ENCODE measurements around the gene MLF2. TPM values are rescaled to one million over a fixed set of nuclear protein-coding genes. Genes with fewer than 3 reads are reported as not detected.
A peak's percentile ranks its signal among the peaks of the same experiment; 100 is the strongest.

The MLF2 gene
- total and polyA plus RNA-seq, 2 of the 13 experiments (the other 11 are each of a cell fraction or from before 2014, with no cell fraction given) = 88.1 to 167 TPM

- TF ChIP-seq PAF1 (CRISPR knock-in tag; IDR thresholded peaks at IDR 0.05) = no peak
- peak; percentile 86 for TF ChIP-seq BORCS8-MEF2B (CRISPR knock-in tag; IDR thresholded peaks at IDR 0.05)
- no peak for TF ChIP-seq SOX6 (IDR thresholded peaks at IDR 0.05)
- TF ChIP-seq SOX6 (CRISPR knock-in tag; IDR thresholded peaks at IDR 0.05) = peak; percentile 82
- TF ChIP-seq TCF7L2 (IDR thresholded peaks at IDR 0.05; ENCODE audit: low read depth, low read length) = no peak
- TF ChIP-seq PITX1 (CRISPR knock-in tag; IDR thresholded peaks at IDR 0.05) = no peak
- peak; percentile 72 for TF ChIP-seq HCFC1 (IDR thresholded peaks at IDR 0.05; ENCODE audit: low read depth, low read length)
- no peak for TF ChIP-seq PHB2 (IDR thresholded peaks at IDR 0.05; ENCODE audit: partially characterized antibody)
- TF ChIP-seq FIP1L1 (IDR thresholded peaks at IDR 0.05; ENCODE audit: borderline replicate concordance, insufficient read depth, low read depth, low read length) = peak; percentile 73; the same call in 1 of the 2 replicates
- TF ChIP-seq KDM5B (CRISPR knock-in tag; IDR thresholded peaks at IDR 0.05; ENCODE audit: borderline replicate concordance) = peak; percentile 98
- TF ChIP-seq ZNF441 (CRISPR knock-in tag; IDR thresholded peaks at IDR 0.05; ENCODE audit: borderline replicate concordance) = peak; percentile 62; the same call in 1 of the 2 replicates
- TF ChIP-seq ZKSCAN8 (CRISPR knock-in tag; IDR thresholded peaks at IDR 0.05; ENCODE audit: borderline replicate concordance) = 0 out of 2 replicates have a peak, but pooled peaks have one; percentile 8
- TF ChIP-seq ZNF264 (CRISPR knock-in tag; IDR thresholded peaks at IDR 0.05) = no peak
- no peak for TF ChIP-seq TRIM22 (IDR thresholded peaks at IDR 0.05)
- TF ChIP-seq ZNF282 (IDR thresholded peaks at IDR 0.05; ENCODE audit: partially characterized antibody) = no peak
- no peak for TF ChIP-seq PLRG1 (conservative IDR thresholded peaks at IDR 0.05)
- TF ChIP-seq SRF (IDR thresholded peaks at IDR 0.05; ENCODE audit: low read depth, low read length) = 0 out of 2 replicates have a peak, but pooled peaks have one; percentile 13
- peak; percentile 57; the same call in 1 of the 2 replicates for TF ChIP-seq ZBED4 (CRISPR knock-in tag; IDR thresholded peaks at IDR 0.05; ENCODE audit: borderline replicate concordance)
- no peak for TF ChIP-seq TMF1 (CRISPR knock-in tag; IDR thresholded peaks at IDR 0.05; ENCODE audit: low read depth)
- no peak for TF ChIP-seq ZNF34 (CRISPR knock-in tag; IDR thresholded peaks at IDR 0.05; ENCODE audit: borderline replicate concordance)
- 0 out of 2 replicates have a peak, but pooled peaks have one; percentile 73 for TF ChIP-seq ZNF136 (CRISPR knock-in tag; IDR thresholded peaks at IDR 0.05; ENCODE audit: low read depth)
- TF ChIP-seq EEA1 (CRISPR knock-in tag; IDR thresholded peaks at IDR 0.05; ENCODE audit: borderline replicate concordance) = peak; percentile 59; the same call in 1 of the 2 replicates
- peak; percentile 84 for TF ChIP-seq IRF9 (CRISPR knock-in tag; IDR thresholded peaks at IDR 0.05; ENCODE audit: borderline replicate concordance)
- TF ChIP-seq NFIC (IDR thresholded peaks at IDR 0.05; ENCODE audit: low read length) = peak; percentile 33; the same call in 1 of the 2 replicates
- no peak for TF ChIP-seq MAFF (IDR thresholded peaks at IDR 0.05; ENCODE audit: low read depth, low read length)
- TF ChIP-seq ZNF768 (CRISPR knock-in tag; IDR thresholded peaks at IDR 0.05) = no peak; the same call in 1 of the 2 replicates
Measured at GRCh38 chr12:6723607-6724408, 29.1 kb downstream of the MLF2 start, which contains the start of gene COPS7A (continued).
